ENCODE data around the gene EIF4A2. TPM values are rescaled to one million over a fixed set of nuclear protein-coding genes. Genes with fewer than 3 reads are reported as not detected.
A peak's percentile ranks its signal among the peaks of the same experiment; 100 is the strongest.

EIF4A2 gene
- total RNA-seq, 2 donors from 2014 or later = 302 to 323 TPM

GRCh38 chr3:186759231-186759930 is 24.0 kb upstream of the EIF4A2 start:
- H3K27me3 ChIP-seq = no peaks in the 10 kb centered on the region
- H3K4me3 ChIP-seq = no peak overlapping the region
- H3K27ac ChIP-seq = no peak overlapping the region
- no peak for TF ChIP-seq CTCF (IDR thresholded peaks at IDR 0.05)
- H3K36me3 ChIP-seq = no peaks in the 10 kb centered on the region
- DNase-seq (ENCODE audit: low spot score) = no peak
- no peaks in the 10 kb centered on the region for H3K4me1 ChIP-seq
- H3K9me3 ChIP-seq = no peaks in the 10 kb centered on the region

DNA sequence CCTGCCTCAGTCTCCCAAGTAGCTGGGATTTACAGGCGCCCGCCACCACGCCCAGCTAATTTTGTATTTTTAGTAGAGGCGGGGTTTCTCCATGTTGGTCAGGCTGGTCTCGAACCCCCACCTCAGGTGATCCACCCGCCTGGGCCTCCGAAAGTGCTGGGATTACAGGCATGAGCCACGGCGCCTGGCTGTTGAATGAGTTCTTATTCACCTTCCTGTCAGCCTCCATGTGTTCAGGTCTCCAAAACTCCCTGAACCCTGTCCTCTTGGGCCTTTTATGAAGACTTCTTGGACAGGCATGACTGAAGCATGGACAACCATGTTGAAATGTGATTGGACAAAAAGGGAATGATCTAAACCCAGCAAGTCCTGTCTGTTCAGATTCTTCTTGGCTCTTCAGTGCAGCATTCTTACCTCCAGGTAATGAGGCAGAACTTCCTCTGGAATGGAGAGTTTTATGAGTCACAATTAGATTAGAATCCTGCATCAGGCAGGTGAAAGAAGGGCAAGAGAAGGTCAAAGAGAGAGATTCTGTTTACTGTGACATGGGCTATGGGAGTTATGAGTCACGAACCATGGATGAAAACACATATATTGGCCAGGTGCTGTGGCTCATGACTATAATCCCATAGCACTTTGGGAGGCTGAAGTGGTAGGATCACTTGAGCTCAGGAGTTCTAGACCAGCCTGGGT is 23.1 kb upstream of the EIF4A2 start:
- no peak for TF ChIP-seq CTCF (IDR thresholded peaks at IDR 0.05)
- DNase-seq (ENCODE audit: low spot score) = no peak
- H3K36me3 ChIP-seq = no peaks in the 10 kb centered on the region
- no peaks in the 10 kb centered on the region for H3K27me3 ChIP-seq
- H3K4me1 ChIP-seq = no peaks in the 10 kb centered on the region
- H3K4me3 ChIP-seq = no peak overlapping the region
- no peak overlapping the region for H3K27ac ChIP-seq
- no peaks in the 10 kb centered on the region for H3K9me3 ChIP-seq

DNA sequence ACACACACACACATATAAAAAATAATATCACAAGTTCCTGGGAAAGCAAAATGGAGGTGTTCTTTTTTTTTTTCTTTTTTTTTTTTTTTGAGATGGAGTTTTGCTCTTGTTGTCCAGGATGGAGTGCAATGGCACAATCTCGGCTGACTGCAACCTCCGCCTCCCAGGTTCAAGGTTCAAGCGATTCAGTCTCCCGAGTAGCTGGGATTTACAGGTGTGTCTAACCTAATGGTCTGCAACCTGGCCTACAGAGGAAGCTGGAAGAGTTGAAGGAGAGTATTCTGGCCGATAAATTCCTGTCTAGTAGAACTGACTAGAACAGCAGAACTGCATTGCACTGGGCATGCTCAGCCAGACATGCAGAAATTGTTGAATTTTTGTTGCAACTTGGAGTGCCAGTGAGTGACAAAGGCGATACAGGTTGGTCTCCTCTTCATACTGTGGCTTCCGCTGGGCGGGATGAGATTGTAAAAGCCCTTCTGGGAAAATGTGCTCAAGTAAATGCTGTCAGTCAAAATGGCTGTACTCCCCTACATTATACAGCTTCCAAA is 22.4 kb upstream of the EIF4A2 start:
- H3K9me3 ChIP-seq = no peaks in the 10 kb centered on the region
- no peak for DNase-seq (ENCODE audit: low spot score)
- H3K27me3 ChIP-seq = no peaks in the 10 kb centered on the region
- H3K27ac ChIP-seq = no peak overlapping the region
- H3K36me3 ChIP-seq = no peaks in the 10 kb centered on the region
- no peak for TF ChIP-seq CTCF (IDR thresholded peaks at IDR 0.05)
- H3K4me1 ChIP-seq = no peaks in the 10 kb centered on the region
- H3K4me3 ChIP-seq = no peak overlapping the region

DNA sequence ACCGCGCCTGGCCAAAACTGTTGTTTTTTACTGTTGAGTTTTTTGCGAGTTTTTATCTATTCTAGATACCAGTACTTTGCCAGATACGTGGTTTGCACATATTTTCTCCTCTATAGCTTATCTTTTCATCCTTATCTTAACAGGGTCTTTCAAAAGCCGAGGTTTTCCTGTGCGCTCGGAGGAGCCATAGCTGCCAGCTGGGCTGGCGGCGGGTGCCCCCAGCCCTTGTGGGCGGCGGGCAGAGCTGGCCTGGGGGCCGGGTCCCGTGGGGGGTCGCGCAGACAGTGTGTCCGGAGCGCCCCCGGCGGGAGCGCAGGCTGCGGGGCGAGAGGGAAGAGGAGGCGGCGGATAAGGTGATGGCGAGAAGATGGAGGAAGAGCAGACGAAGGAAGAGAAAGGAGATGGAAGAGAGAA is 11.1 kb upstream of the EIF4A2 start:
- TF ChIP-seq CTCF (IDR thresholded peaks at IDR 0.05) = no peak
- Histone ChIP-seq H3K27me3 (no peaks in the 10 kb centered on the region), H3K4me3 (peak overlapping the region; percentile 39 to 55), H3K9me3 (no peaks in the 10 kb centered on the region), H3K36me3 (no peaks in the 10 kb centered on the region), H3K4me1 (peaks cover 0 to 12% of the 10 kb centered on the region in 2 donors), H3K27ac (peak overlapping the region; percentile 1 to 40)
- no peak for DNase-seq (ENCODE audit: low spot score)

DNA sequence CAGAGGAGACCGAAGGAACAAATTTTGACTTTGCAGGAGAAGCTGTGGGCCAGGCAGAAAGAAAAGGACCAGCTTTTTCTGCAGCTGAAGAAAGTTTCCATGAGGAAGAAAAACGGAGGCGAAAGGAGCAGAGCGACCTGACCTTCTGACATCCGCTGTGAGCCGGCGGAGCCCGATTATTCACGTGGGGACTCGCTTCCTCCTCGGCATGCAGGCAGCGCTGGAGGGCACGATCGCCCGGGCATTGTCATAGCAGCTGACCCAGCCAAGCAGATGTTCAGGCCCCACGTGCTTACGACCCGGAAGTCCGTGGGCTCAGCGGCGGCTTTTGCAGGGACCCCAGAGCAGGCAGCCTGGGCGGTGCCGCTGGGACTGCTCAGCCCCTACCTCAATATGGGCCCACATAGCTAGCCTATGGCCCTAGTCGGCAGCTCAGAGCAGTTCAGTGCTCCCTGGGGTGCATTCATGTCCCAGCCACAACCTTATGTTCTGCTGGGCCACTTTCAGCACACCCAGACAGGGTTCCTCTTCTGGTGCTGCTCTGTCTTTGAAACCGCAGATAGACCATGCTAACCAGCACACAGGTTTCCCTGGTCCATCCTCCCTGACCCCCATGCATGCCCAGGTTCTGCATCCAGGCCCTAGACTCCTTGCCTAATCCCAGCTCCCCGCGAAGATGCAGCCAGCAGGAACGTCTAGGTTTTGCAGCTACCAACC is 10.5 kb upstream of the EIF4A2 start:
- no peaks in the 10 kb centered on the region for H3K36me3 ChIP-seq
- DNase-seq (ENCODE audit: low spot score) = peak; percentile 76
- H3K4me1 ChIP-seq = peaks cover 0 to 12% of the 10 kb centered on the region in 2 donors
- no peaks in the 10 kb centered on the region for H3K9me3 ChIP-seq
- H3K27me3 ChIP-seq = no peaks in the 10 kb centered on the region
- no peak for TF ChIP-seq CTCF (IDR thresholded peaks at IDR 0.05)
- peak overlapping the region; percentile 39 to 55 for H3K4me3 ChIP-seq
- H3K27ac ChIP-seq = peak overlapping the region; percentile 1 to 40
